CD4-positive, alpha-beta T cell treated with Interleukin-2 at 100 ng/mL for 4 hours (primary cell): ENCODE results near the gene PTPN7.
A peak's percentile ranks its signal among the peaks of the same experiment; 100 is the strongest.
"Not testable (repeated sequence)": the region's sequence is repeated elsewhere in the genome, so short reads cannot be mapped to it uniquely, and the experiment has no call there.

Experiments
- DNase-seq: peaks from one replicate; pipeline ENCODE4 v3.0.0-alpha.2; 2020; ENCODE audit warnings: low spot score

Gene PTPN7

DNA sequence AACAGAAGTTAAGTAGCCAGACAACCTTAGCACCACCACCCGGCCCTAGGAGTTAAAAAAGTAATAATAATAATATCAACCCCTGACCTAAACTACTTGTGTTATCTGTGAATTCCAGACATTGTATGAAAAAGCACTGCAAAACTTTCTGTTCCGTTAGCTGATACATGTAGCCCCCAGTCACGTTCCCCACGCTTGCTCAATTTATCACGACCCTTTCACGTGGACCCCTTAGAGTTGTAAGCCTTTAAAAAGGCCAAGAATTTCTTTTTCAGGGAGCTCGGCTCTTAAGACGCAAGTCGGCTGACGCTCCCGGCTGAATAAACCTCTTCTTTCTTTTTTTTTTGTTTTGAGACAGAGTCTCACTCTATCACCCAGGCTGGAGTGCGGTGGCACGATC, 6.7 kb upstream of the PTPN7 start:
- not testable (repeated sequence) for DNase-seq

DNA sequence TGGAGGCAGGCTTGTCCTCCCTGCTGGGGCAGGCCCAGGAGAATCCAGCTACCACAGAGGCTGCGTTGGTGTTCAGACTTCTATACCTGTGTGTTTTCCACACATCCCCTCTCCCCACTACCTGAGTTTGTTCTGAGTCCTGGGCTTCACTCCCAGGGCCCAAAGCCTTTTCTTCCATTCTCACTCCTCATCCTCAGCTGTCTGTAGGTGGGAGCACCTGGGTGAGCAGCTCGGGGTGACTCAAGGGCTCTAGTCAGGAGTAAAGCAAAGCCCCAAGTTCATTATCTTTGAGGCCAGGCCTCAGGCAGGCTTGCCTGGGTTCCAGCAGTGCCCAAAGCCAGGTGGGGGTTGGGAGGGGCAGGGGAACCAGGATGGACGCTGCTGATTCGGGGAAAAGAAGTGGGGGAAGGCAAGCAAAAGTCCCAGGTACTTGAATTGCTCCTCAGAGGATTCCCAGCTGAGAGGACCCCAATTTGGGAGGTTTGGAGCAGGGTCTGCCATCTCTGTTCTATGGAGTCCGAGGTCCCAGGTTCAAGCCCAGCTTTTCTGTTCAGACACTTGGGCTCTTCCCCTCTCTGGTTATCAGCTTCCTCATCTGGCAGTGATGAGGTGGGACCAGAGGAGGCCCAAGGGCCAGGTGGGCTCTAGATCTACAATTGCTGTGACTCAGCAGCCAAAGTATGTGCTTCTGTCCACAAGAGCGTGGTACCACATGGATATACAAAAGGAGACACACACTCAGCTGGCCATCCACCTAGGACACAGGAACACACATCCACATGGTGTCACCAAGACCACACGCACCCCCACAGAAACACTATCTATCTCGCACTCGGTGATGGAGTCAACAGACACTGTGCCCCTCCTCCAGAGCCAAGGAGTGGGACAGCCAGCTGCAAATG, 5.8 kb upstream of the PTPN7 start:
- DNase-seq = no peak

DNA sequence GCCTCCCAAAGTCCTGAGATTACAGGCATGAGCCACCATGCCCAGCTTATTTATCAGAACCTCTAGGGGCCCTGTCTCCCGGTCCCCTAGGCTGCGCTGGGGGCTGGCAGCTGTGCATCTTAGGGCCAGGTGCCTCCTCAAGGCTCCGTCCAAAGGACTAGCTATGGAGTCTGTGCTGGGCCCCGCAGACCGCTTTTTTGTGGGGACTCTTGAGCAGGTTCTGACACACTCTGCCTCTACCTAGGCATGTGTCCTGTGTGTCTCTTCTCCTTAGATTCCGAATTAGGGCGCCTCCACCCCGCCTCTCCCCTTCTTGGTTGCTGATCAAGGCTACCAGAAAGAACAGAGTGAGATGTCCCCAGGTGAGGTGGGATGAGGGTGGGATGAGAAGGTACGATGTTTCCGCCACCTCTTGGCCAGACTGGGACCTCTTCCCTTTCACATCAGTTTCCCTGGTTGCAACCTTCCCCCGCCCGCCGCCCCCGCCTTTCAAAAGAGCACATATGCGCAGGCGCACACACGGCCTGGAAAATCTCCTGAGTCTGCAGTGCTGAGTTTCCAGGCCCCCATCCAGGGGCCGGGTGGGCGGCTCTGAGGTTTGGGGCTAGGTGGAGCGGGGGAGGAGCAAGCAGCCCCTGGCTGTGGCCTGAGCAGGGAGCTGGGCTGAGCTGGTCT, 5.0 kb upstream of the PTPN7 start:
- DNase-seq = no peak

DNA sequence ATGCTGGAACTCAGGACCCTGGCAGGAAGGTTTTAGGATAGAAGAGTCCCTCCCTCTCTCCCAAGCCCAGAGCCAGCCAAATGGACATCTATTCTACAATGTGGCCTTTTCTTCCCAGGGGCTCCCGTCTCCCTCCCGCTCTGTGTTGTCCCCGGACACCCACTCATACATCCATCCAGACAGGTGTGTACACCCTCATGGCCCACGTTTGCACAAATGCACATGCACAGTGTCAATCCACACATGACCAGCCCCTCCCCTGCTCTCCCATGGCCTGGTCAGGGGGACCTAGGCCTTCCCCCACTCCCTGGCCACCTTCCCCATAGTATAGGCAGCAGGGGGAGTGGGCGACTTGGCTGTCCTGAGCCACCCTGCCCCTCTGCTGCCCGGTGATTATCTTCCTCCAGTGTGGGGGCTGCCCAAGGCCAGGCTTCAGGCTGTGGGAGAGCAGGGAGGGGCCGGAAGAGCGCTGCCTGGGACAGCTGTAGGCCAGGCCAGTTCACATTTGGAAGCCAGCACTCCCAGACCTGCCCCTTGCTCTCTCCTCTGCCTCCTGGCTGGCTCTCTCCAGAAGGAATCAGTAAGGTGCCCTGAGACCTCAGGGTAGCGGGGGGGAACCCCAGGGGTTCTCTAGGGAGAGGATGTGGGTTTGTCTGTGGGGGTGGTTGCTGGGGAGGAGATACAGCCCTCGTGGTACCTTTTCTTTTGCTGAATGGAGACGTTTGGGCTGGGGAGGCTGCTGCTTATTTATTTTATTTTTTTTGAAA, 4.1 kb upstream of the PTPN7 start:
- peak; percentile 77 for DNase-seq

DNA sequence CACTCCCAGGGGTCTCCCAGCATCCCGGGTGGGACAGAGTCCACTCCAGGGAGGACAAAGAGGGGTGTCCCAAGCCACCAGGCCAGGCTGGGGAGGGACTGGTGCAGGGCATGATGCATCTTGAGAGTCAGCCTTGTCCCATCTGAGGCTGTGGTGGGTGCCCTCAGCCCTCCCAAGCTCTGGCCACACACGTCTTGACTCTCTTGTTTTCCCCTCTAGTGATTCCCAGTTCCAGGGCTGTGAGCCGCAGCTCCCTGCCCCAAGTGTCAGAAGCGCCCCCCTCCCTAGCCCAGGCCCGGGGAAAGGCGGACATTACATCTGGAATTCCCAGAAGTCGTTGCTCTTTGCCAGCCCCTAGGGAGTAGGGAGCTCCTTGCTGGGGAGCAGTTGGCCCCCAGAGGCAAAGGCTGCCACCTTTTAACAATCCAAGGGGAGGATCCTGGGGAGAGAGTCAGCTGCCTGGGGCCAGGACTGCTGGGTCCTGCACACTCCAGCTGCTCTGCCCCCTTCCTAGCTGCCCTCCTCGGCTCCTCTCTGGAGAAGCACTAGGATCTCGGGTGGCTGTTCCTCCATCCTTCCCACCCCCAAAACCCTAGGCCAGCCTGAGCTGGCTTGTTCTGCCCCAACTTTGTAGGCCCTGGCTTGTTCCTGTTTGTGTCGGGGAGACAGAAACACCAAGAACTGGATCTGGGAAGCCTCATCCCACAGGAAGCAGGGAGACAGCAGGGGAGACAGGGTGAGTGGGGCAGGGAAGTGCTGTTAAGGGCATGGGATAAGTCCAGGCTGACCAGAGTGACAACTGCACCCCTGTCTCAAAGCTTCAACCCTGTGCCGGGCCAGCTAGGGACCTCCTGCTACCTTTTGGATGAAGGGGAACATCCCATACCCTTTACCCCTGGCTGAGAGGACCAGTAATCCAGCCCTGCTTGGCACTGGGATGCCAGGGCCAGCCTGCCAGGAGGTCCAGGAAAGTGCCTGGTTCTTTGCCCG, 3.2 kb upstream of the PTPN7 start:
- DNase-seq = no peak

DNA sequence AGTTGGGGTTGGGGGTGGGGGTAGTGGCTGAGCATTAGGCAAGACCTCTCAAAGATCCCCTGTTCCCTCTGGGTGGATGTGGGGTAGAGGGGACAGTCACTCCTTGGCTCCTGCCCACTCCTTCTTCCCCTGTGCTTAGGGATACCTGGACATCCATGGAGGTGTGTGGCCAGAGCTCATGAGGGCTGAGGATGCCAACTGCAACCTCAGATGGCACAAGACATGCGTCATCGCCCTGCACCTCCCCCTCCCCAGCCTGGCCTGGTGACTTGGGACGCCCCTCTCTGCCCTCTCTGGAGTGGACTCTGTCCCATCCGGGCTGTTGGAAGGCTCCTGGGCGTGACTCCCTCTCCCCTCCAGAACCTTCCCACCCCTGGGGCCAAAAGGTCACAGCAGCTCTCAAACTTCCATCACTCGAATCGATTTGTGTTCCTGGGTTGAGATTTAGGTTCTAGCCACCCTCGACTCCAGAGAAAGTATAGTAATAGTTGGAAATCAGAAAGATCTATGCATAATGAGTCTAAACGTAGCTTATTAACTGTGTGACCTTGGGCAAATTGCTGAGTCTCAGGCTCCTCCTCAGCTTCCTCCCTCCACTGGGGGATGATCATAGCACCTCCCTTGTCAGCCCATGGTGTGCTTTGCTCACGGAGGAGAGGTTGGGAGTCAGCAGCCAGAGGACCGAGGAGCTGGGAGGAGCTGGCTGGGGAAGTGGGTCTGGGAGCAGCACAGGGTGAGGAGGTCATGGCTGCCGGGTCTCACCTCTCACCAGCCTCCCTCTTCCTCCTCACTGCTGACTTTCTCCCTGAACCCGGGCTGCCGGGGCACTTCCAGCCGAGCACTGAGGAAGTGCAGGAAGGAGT, 2.2 kb upstream of the PTPN7 start:
- peak; percentile 40 for DNase-seq

DNA sequence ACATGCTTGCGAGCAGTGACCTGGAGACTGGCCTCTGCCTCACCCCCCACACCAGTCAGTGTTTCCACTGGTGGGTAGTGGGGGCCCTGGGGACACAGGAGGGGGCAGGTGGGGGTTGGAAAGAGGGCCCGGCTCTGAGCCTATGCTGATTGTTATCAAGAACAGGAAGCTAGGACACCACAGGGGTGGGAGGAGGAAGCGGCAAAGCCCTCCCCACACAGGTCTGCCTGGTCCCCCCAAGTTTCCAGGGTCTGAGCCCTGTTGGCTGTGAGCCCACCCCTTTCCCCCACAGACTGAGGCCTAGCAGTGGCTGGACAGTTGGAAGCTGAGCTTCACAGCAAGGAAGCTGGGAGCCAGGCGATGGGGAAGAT, 1.6 kb upstream of the PTPN7 start:
- peak; percentile 28 for DNase-seq

DNA sequence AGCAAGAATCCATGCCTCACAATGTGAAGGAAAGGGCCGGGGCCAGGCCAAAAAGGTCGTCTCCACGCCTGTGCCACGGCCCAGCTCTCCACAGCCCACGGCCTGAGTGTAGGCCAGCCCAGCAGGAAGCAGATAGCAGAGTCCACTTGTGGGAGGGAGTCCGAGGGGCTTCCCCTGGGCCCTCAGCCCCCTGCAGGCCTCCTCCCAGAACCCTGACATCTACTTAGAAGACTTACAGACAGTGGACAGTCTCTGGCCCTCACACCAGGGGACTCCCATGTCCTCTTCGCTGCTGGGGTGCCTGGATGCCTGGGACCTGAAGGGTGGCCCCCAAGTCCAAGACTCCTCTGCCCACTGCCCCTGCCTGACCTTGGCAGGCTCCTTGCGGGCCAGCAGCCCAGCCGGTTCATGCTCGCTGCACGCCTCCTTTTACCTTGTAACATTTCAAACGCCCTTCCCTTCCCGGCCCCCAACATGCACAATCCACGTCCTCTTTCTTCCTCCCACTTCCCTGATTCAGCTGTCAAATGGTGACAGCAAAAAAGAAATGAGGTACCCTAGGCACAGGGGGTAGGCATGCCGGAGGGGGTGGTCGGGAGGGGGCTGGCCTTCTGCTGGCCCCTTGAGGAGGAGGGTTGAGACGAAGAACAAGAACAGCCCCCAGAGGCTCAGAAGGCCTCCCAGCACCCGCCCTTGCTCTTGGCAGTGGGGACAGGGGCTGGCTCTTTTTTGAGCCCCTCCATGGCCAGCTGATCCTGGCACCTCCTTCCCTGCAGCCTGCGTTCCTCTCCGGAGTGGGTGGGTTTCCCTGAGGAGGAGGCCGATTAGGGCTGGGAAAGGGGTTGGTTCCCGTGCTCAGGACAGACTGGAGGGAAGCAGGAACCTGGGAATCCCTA, 997 bp upstream of the PTPN7 start:
- no peak for DNase-seq

DNA sequence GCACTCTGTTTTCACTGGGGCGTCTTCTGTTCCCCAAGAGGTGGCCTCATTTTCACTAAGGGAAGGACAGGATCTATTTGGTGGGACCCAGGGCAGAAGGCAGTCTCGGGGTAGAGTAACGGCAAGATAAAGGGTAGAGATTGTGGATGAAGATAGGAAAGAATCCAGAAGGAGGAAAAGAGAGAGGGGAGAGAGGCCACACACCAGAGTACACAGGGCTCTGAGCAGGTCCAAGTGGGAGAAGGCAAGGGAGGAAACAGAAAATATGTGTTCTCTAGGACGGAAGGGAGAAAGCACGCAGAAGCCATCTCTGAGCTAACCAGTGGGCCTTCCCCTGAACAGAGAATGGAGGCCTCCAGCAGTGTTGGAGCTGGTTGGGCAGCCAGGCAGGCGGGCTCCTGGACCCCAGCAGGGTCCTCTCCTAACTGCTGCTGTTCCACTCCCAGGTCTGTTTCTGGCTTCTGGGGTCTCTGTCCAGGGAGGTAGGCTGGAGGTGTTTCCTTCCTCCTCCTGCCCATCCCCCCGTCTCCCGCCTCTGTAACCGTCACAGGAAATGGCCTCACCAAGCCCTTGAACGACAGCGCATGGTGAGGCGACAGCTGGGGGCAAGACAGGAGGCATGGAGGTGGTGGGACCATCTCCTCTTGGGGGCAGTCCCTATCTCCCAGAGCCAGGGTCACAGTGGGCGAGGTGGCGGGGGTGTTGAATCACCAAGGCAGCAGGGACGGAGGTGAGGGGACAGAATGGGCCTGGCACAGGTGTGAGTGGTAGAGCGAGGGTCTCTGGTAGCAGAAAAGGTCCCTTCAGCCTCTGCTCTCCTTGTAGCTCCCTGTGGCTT, 649 bp downstream of the PTPN7 start:
- peak; percentile 45 for DNase-seq

DNA sequence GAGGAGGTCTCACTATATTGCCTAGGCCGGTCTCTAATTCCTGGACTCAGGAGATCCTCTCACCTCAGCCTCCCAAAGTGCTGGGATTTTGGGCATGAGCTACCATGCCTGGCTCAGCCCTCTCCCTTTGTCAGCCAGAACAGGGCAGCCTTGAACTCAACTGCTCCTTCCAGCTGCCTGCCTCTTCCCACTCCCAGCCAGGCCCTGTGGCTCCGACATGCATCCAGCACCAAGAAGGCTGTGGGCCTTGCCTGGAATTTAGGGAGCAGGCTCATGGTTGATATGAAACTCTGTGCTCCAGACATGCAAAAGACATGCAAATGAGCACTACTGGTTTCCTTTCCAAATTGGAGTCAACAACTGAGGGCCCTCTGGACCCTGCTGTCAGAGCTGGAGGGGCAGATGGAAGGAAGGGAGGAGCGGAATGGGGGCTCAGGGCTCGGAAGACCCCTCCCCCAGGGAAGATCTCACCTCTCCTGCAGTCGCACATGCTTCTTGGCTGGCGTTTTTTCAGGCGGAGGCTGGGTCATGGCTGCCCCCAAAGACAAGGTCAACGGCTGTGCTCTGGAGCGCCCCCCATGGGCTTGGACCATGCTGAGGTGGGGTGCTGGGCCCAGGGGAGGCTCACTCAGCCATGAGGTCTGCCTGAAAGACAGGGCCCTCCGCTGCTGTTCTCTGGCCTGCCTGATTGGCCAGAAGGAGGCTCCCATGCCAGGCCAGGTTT, 1.4 kb downstream of the PTPN7 start:
- no peak for DNase-seq

DNA sequence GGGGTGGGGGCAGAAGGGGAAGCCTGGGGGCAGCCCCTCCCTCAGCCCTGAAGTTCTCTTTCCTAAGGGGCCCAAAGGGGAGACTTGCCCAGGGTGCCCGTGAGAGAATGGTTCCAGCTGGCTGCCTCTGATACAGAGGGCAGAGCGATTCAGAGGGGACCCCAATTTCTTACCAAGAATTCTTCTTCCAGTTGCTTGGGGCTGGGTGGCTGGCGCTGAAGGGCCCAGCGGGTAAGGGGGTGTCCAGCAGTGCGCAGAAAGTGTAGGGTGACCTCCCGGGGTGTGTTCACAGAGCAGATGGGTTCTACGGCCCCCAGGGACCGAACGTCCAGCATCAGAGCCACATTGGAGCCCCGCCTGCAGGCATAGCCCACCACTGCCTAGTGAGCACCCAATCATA, 2.5 kb downstream of the PTPN7 start:
- DNase-seq = no peak

DNA sequence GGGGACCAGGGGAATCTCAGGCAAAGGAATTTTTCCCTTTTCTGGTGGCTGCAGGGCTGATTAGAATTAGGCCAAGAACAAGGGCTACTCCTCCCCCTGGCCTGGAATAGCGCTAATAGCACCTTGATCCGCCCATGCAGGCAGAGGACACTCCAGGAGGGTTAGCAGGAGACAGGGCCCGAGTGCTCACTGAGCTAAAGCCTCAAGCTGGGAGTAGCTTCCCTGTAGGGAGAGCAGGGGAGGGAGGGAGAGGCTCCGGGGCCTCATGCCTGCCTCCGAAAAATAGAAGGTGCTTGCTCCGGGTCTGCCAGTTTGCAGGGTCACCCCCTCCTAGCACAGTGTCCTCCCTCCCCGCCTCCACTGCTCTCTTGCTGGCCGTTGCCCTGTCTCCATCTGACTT, 3.8 kb downstream of the PTPN7 start:
- no peak for DNase-seq

DNA sequence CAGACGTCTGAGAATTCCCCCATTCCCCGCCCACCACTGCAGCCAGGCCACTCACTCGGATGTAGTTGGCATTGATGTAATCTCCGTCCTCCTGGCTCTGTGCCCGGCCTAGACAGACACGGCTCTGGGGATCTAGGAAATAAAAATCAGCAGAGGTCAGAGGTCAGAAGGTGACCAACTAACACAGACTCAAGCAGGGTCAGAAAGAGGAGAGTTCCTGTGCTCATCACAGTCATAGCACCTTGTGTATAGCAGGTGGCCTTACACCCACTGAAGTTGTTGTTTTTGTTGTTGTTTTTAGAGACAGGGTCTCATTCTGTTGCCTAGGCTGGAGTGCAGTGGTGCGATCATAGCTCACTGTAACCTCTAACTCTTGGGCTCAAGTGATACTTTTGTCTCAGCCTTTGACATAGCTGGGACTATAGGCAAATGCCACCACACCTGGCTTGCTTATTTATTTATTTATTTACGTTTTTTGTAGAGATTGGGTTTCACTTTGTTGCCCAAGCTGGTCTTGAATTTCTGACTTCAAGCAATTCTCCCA, 4.9 kb downstream of the PTPN7 start:
- no peak for DNase-seq

DNA sequence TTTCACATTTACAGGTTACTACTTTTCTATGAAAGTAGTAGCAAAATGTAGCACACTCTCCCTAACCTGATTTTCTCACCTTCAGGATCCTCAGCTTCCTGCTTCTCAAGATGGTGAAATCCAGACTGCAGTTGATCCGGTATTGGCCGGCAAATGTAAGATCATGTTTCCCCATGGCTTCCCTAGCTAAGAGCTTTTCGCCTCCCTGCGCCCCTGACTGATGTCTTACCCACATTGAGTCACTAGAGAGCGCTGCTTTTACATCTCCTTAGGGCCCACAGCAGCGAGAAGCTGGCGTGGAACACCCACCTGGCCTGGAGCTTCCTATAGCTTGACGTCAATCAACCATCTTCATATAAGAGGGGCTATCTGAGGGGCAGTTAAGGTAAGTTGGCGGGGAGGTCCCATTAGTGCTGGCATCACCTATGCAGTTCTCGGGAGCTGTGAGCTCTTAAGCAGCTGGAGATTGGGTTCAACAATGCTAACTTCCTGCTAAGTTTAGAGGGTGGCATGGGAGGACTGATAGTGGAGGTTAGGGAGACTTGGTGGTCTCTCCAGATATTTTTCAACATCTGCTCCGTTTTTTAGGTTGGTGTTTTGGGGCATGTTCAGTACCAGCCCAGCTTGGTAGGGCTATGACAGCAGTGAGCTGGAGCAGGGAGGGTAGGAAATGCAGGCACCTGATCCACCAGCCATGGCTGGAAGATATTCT, 5.5 kb downstream of the PTPN7 start:
- peak; percentile 68 for DNase-seq

DNA sequence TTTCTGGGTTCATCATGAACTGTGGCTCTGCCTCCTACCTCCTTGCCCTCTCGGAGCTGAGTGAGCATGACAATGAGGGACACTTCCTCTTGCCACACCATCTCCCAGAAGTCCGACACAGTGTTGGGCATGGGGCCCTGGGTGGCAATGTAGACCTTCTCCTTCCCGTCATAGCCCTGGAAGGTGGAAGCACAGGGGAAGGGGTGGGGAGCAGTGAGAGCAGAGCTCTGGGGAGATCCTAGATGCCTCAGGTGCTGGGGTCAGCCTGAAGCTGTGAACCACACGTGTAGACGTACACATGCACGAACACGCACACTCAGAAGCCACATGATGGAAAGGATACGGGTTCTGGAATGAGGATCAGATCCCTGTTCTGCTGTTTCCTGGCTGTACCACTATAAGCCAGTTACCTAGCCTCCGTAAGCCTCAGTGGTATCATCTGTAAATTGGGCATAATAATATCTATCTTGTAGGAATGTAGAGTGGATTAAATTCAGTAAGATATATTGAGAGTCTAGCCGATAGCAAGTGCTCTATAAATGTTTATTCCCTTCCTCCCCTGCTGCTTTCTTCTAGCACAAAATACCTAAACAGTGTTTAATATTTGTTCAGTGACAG, 6.1 kb downstream of the PTPN7 start:
- DNase-seq = no peak

DNA sequence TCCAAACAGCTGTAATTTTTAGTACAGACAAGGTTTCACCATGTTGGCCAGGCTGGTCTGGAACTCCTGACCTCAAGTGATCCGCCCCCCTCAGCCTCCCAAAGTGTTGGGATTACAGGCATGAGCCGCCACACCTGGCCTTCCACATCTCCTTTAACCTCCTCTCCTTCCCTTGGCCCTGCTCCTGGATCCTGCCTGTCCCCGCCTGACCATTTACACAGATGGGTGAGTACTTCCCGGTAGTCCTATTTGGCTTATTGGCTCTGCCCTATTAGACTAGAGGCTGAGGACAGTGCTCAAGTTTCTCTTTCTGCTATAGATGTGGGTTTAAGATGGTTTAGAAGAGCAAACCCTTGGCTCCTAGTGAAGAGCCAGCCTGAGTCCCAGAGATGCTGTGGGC, 7.1 kb downstream of the PTPN7 start:
- no peak for DNase-seq

DNA sequence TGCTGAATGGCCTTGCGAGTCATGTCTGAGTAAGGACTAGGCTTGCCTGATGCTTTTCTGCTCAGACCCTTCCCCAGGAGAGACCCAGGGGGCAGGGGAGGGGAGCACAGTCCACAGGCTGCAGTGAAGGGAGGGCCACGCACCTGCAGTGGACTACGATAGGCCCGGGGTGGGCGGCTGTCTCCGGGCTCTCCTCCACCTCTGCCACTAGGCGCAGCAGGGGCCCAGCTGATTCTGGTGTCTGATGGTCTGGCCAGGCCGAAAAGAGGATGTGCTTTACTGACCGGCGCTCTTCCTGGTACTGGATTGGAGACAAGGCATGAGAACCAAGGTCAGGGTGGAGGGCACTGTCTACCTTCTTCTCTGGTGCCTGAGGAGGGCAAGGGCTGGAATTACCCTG, 8.0 kb downstream of the PTPN7 start:
- DNase-seq = no peak
